NCI-H146 treated with DMSO at 0.1 percent for 48 hours (cell line): Measurements from ENCODE around the gene CTBP2.

Source experiments
- DNase-seq: peaks from one replicate; lab custom pipeline; 2025; ENCODE audit not compliant: unreplicated experiment; lab: John Stamatoyannopoulos, UW

Gene CTBP2

DNA sequence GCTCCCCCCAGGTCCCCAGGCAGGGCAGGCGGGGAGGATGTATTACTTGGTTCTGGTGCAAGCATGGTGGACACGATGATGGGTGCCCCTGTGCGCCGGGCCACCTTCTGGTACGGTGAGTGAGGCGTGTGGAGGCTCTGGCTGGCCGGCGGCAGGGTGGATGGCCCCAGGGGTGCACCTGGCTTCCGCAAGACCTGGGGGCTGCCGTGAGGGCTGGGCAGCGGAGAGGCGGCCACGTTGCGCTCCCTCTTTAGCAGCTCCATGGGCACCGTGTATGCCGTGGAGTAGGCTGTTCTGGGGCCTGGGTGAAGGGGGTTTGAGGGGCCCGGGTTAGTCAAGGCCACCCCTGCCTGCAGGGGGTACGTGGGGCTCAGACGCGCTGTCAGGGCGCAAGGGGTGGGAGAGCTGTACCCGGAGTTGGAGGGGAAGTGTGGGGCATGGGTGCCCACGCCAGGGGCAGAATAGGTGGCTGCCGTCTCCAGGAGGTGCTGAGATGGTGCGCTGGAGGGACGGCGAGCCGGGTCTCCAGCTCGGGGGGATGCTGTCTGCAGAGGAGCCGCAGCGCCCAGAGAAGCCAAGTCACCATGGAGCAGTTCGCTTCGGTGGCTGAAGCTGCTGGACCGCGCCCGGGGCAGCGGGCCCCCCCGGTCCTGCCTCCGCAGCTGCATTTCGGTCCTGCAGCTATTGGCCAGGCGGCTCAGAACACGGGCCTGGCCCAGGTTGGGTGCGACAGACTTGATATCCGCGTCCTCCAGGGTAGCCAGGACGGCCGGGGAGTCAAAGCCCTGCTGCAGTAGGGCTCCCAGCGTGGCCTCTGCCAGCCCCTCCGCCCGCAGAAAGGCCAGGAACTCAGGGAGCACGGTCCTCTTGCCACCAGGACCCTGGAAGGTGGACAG, 134.1 kb downstream of the CTBP2 start:
- no peak for DNase-seq

DNA sequence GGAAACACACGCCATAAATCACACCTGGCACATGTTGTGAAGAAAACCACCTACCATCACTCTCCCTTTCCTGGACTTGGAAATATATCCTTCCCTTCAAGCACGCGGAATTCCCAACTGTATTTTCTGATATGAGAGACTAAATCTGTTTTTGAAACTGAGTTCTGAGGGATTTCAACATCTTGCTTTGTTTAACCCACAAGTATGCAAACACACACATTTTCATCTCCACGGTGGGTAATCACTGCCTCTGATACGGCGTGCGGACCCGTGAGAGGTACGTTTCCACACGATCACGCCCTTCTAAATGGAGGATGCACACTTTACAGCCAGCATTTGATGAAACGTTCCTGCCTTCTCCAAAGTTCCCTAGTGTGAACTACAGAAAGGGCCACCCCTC, 135.0 kb downstream of the CTBP2 start:
- no peak for DNase-seq

DNA sequence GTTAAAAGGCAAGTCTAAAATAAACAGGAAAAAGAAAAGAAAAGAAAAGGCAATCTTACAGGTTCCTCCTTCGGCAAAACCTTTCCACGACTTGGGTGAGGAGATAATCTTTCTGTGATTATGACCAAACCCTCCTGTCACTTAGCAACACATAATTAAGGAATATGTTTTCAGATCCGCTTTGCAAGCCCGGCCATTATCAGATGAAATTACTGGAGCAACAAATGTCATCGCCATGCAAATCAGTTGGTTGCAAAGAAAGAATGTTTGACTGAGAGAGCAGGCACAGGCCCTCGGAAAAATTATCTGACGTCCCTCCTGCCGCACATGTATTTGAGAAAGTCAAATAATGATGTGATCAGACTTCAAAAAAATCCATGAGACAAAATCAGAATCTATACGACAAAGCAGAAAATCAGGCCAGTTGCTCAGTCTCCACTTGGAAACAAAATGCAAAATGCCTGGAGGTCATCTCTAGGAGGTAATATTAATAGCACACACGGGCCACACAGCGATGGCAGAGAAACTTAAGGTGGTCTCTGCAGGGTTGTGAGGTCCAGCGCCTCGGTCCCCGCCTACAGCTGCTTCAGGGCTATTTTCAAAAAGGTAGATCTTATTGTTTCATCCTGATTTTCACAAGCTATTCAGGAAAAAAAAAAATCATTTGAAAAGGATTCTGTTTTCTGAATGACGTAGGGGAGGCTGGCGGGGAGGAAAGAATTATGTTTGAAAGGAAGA, 135.7 kb downstream of the CTBP2 start:
- DNase-seq: peak; percentile 96

DNA sequence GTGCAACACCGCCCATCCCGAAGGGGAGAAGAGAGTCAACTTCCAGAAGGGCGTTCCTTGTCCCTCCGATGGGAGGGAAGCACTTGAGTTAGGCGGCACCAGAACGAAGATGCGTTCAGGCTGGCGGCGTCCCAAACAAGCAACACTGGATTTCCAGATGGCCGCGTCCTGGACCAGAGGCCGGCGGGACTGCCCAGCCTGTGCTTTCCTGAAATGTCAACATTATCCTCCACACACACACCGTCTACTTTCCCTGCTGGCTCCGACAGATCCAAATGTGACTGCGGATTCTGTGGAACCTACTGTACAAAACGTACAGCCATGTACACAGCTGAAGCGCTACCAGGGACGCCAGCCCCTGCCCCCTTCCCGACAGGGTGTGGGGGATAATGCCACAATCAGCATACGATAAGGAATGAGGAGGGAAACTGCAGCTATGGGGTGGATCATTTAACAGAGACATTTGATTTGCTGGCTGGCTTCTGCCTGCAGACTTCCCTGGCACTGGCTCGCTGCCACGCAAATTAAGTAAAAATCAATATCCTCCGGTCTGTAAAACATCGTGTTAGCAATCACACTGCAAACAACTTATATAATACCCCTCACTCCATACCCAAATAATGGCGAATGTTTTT, 136.4 kb downstream of the CTBP2 start:
- peak; percentile 96 for DNase-seq

DNA sequence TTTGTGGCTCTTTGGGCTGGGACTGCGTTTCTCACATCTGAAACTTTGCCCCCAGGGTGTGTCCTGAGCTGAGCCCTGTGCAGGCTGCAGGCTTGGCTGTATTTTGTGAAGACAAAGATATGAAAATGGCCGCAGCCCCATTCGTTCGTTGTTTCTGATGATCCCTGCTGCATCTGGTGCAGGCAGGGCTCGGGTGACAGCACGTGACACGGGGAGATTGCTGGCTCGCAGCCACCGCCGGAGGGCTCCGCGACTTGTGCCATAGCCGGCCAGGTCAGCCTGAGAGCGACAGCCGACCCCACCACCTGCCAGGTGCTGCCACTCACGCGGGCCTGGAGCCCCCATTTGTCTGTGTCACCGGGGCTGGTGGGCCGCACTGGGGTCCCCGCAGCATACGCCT, 137.1 kb downstream of the CTBP2 start:
- DNase-seq: peak; percentile 78

DNA sequence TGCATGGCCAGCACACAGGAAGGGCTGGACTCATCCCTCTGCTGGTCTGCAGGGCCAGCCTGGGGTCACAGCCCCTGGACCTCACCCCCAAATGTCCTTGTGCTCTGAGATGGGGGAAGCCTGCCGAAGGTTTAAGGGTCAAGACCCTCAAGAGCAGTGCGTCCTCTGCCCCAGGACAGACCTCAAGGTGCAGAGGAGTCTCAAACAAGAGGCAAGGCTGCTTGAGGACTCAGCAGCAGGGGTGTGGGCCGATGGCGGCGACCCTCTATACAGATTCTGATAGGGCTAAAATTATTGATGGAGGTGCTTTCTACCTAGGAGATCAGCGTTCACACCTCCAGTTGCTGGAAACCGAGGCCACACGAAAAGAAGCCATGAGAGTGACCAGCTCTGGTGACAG, 137.7 kb downstream of the CTBP2 start:
- DNase-seq: no peak

DNA sequence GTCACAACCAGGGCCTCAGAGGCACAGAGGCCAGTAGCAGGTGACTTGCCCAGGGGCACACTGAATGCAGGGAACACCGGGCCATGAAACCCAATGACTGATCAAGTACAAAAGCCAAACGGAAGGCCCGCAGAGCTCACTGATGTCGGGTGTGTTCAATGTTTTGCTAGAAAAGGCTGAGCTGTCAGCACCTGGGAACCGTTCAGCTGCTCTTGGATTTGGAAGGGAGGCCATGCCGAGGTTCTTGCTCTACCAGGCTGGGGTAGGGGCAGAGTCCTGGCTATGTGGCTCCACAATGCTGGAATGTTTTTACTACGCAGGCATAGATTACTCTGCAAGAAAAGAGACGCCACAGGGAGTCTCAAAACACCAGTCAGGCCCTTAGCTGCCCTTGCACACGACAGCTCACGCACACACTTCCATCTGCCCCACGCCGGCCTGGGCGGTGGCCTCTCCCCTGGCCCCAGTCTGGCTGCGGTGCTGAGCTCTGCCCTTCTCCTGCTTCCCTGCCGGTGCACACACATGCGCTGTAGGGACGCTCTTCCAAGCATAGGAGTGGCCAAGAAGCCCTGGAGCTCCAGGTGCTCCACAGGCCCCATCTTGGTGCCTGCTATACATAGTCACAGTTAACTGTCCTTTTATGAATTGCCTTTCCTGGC, 138.5 kb downstream of the CTBP2 start:
- no peak for DNase-seq

DNA sequence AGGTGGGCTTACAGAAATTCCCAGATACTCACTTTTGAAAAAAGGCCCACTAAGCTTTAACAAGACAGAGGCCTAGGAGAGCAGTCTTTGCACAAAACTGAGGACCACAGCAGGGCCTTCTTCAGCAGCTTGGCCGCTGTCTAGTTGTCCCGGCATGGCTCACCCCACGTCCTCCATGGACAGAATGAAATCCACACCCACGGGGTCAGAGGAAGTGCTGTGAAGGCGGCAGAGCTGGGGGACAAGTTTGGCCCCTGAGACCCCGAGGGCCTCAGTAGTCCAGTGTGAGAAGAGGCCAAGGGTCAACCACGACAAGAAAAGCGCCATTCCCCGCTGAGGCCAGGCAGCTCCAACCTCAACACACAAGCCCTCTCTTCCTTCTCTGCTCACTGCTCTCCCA, 139.5 kb downstream of the CTBP2 start:
- DNase-seq: no peak

DNA sequence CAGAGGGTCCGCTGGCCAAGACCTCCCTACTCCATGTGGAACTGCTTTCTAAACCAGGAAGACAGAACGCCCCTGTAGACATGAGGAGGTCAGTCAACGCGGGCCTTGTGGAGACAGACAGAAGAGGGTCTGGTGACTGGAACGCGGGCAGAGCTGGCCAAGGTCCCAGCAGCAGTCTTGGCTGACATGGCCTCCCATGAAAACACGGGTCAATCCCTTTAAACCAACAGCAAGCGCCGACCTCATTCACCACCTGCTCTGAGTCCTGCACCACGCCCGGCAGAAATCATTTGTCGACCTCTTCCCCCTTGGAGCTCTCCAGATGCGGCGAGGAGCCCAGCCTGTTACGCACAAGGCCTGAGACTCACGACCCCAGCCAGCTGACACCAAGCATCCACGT, 140.0 kb downstream of the CTBP2 start:
- no peak for DNase-seq

DNA sequence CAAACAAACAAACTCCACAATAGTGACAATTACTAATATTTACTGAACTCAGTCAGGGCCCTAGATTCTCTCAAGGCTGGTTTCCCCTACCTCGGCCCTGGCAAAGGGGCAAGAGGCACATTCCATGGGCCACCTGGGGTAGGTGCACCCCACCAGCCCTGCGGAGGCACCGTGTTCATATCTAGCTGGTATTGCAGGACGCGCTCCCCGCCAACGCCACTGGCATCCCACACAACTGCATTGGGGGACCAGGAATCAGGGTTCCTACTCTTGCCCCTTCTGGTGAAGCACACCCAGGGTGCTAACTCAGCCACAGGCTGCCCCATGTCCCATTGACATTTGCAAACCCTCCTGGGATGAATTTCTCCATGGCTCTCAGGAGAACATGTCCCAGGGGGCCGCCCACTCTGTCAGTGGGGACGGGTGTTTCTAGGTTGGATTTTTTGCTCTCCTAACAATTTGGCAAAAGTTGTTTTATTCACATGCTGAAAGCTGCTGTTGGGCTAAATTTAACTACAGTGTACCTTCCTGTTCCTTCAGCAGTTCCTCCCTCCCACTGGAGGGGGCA, 141.7 kb downstream of the CTBP2 start:
- DNase-seq: no peak

DNA sequence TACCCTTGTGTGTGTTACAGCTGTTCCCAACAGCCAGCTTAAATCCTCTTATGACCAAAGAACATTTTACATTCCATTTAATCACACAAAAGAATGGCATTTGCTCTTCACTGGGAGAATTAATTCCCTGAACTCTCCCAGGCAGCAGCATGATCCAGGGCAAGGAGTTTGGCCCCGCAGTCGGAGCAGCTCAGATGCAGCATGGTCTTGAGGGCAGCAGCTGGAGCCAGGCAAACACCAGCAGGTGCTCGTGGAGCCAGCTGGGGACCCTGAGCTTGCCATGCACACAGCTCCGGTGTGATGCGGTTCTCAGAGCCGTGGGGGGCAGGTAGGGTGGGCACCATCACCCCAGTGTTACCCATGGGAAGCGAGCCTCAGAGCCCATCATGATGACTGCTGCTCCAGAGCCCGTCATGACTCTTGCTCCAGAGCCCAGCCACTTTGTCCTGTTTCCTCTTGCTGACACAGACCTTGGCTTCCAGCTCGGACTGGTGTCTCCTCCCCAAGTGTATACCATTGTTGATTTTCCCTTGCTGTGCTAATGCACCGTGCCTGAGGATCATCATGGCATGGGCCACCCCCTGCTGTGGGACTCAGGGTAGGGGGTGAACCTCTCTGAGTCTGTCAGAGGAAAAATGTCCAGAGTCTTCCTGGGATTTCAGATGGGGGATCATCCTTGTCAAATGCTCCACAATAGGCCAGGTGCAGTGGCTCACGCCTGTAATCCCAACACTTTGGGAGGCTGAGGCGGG, 142.6 kb downstream of the CTBP2 start:
- peak; percentile 82 for DNase-seq

DNA sequence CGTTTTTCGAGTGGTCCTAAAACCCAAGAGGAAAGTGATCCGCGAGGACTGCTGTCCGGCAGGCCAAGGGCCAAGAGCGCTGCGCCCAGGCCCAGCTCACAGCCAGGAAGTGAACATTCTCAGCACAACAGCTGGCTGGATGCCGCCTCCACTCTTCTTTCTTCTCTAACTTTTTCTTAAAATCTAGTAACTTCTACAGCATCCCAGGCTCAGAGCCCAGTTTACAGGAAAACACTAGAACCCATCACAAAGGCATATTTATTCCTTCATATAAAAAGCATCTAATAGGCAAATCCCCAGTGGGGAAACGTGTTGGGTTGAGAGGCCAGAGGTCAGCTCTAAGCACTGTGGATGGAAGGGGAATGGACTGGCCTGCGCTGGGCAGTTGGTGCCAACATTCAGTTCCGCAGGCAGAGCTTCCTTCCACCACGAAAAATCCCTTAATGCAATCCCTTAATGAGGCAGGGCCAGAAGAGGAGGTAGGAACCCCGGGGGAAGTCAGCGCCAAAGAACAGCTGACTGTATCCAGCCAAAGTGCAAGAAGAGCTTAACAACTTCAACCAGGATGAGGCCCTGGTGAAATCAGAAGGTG, 143.7 kb downstream of the CTBP2 start:
- no peak for DNase-seq

DNA sequence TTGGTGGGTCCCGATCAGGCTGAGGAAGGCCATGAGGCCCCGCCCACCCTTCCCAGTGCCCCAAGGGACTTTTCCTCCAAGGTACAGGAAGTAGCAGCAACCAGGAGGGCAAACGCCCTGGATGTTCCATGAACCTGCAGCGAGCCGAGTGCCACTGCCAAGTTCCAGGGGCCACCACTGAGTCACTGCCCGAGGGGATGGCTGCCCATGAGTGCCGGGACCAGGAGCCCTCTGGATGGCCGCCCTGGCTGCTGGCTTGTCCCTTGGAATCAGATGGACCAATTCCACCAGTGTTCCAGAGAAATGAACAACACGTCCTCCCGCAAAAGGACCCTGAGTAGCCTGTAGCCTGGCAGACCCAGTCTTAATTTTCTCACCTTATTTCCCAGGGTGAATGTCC, 144.2 kb downstream of the CTBP2 start:
- DNase-seq: no peak

DNA sequence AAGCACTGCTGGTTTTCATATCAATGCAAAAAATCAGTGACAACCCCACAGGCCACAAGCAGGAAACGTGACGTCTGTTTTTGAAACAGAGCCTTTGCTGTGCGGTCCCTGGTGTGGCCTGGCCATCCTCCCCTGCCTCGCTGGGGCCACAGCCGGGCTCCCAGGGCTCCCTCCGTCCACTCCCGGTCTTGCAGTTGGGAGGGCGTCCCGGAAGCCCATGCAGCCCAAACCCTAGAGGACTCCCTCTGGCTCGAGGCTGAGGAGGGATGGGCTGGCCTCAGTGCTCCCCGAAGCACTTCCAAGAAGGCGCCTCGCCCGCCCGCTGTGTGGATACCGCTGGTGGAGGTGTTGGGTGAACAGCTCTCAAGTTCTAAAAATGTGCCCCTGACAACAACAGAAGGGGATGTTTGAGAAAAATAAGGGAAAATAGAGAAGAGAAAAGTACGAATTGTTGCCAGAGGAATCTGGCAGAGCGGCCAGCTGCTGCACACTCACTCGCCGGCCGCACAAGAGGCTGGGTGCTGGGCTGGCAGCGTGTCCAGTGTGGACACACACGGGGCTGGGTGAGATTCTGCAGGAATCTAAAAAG, 144.9 kb downstream of the CTBP2 start:
- DNase-seq: no peak

DNA sequence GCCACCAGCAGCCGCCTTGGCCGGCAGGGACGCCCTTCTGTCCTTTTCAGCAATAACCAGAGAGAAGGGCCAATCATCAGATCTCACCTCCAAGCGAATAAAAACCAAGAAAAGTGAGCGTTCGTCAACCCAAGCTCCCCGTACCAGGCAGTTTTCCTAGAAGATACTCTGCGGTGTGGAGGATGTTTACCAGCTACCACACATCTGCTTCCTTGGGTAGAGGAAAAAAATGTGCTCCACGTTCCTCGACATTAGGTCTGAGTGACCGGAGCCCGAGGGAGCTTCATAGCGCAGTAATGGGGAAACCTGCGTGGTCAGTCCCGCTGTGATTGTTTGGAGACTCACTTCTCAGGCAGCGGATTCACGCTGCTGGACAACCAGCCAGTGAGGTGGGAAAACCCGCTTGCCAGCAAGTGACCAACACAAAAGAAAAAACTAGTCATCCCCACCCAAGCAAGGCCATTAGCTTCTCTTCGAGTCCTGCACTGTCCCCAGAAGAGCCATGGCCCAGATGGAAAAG, 145.5 kb downstream of the CTBP2 start:
- DNase-seq: no peak

DNA sequence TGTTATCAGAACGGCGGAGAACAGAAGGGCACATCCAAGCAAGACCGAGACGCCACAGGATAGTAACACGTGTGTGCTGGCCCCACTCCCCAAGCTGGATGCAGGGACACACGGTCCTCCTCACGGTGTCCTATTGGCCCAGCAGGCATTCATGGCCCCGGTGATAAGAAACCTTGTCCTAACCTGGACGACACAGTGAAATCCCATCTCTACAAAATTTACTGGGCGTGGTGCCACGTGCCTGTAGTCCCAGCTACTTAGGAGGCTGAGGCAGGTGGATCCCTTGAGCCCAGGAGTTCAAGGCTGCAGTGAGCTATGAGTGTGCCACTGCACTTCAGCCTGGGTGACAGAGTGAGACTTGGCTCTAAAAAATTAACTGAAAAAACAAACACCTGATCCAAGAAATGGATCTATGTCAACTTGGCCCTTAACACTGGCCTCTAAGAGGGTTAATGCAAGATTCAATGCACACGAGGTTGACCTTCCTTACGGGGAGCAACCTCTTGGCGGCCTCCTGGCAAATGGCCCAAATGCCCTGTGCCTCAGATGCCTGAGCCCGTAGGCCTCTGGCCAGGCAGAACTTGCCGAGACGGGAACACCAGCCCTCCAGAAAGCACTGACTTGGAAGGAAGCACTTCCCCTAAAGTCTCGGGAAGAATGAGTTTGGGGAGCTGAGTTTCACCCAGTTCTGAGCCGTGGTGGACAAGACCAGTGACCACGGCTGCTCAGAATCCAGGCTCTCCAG, 146.1 kb downstream of the CTBP2 start:
- DNase-seq: no peak

DNA sequence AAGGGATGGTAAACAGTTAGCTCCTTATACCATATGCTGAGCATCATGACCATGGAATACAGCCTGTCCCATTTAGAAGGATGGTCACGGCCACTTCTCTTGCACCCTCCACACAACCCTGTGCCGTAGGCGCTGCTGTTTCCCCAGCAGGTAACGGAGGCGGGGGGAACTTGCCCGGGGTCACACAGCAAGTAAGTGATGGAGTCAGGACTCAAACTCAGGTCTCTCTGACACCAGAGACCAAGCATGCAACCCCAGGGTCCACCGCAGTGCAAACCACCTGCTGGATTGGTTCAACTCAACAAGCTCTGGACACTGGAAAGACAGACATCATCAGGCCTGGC, 146.9 kb downstream of the CTBP2 start:
- no peak for DNase-seq

DNA sequence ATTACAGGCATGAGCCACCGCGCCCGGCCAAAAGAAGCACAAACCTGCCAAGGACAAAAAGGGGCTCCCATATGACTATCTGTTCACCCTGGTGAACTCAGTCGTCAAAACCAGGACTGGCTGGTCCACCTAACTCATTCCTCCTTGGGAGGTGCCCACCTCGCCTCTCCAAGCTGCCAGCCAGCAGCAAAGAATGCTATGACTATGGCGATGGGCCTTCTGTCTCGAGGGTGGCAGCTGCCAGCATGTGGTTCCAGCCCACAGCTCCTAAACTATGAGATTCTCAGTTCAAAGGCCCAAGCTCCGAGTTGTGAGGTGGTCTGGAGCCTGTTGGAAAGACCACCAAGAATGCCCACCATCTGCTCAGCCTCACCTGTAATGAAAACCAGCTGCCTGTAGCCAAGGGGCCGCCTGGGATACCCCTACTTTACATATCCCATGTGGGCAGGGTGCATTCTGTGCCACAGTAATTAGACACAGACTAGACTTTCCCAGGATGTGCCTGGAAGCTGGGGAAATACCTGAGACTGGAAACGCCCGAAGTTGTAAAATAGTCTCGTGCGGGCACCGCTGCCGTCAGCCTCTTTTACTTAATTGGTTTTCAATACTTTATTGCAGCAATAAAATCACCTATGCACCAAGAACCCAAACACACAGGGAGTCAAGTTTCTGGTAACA, 147.4 kb downstream of the CTBP2 start:
- DNase-seq: no peak
